HepG2 (cell line): Measurements from ENCODE around the gene CEP104. TPM values are rescaled to one million over a fixed set of nuclear protein-coding genes. Genes with fewer than 3 reads are reported as not detected.

Source experiments
- ATAC-seq: fragments of 200-7000 bp; cut with Tn5 transposase; 3 replicates; pipeline ENCODE4 v1.9.1; 2020; ENCODE audit warnings: mild to moderate bottlenecking, moderate library complexity
- BruUV-seq: library from RNA; stranded (reverse); fragments of 400-500 nt; replicated peaks from 2 replicates; lab custom pipeline; 2021; lab: Mats Ljungman, UMichigan
- CTCF ChIA-PET: fragments of 300-600 bp; formaldehyde crosslinking; extraction: SDS; loops from one replicate; lab custom pipeline; 2021; ENCODE audit warnings: low total read pairs, inconsistent platforms, low intra/inter-chr PET ratio; lab: Yijun Ruan, JAX
- POLR2A ChIA-PET: fragments of 350-600 bp; sonication (Branson Sonifier 250); formaldehyde crosslinking; loops from one replicate; lab custom pipeline; 2020; ENCODE audit warnings: antibody characterized with exemption, inconsistent platforms; lab: Yijun Ruan, JAX
- DNase-seq: peaks from one replicate; pipeline ENCODE4 v3.0.0-alpha.2; 2015; ENCODE audit warnings: low spot score
- FAIRE-seq: peaks from 3 replicates; lab custom pipeline; 2011; peaks lifted over from hg19 to GRCh38; lab: Jason Lieb, UNC
- H2AFZ ChIP-seq: one replicate; pipeline ENCODE4 v1.6.1; 2011; ENCODE audit warnings: low read length, inconsistent platforms
- H3K27ac ChIP-seq: fragments of 300-600 bp; 3 replicates; pipeline ENCODE4 v1.8.0; 2011; ENCODE audit warnings: mixed run types, mild to moderate bottlenecking, mixed read lengths, low read length, inconsistent platforms; ENCODE audit not compliant: insufficient read depth; ENCODE audit errors: extremely low read length
- H3K27me3 ChIP-seq, 2 experiments: fragments of 200-600 bp in 1 of 2; 2 replicates in 1 of 2; 3 replicates in 1 of 2; pipeline versions ENCODE4 v1.6.0 to v1.8.0; 2011; ENCODE audit warnings: low read length in 2 of 2, mild to moderate bottlenecking in 2 of 2, moderate library complexity in 2 of 2, inconsistent platforms in 1 of 2; ENCODE audit not compliant: insufficient read depth in 2 of 2, control insufficient read depth in 1 of 2
- H3K36me3 ChIP-seq, 2 experiments: fragments of 200-600 bp in 1 of 2; replicated peaks in 1 of 2; 2 replicates in 1 of 2; 3 replicates in 1 of 2; pipeline versions ENCODE4 v1.5.1 to v1.8.0; 2011; ENCODE audit warnings: low read length in 2 of 2, inconsistent platforms in 1 of 2; ENCODE audit not compliant: insufficient read depth in 2 of 2, control insufficient read depth in 1 of 2
- H3K4me1 ChIP-seq: 2 replicates; pipeline ENCODE4 v1.5.1; 2012; ENCODE audit warnings: low read length, inconsistent platforms; ENCODE audit not compliant: insufficient read depth
- H3K4me2 ChIP-seq: 2 replicates; pipeline ENCODE4 v1.6.0; 2011; ENCODE audit warnings: low read depth, low read length, inconsistent platforms
- H3K4me3 ChIP-seq, 3 experiments: fragments of 200-600 bp in 1 of 3; sonication (generic), shearing (Covaris generic) in 1 of 3; replicated peaks in 1 of 3; 2 replicates each; pipeline ENCODE4 v1.5.1; 2011 to 2016; ENCODE audit warnings: low read length in 3 of 3, inconsistent platforms in 2 of 3, low read depth in 2 of 3, mild to moderate bottlenecking in 2 of 3, control low read depth in 1 of 3, mixed read lengths in 1 of 3; ENCODE audit not compliant: insufficient read depth in 1 of 3
- H3K79me2 ChIP-seq: one replicate; pipeline ENCODE4 v1.6.1; 2011; ENCODE audit warnings: low read length, inconsistent platforms; ENCODE audit not compliant: insufficient read depth
- H3K9ac ChIP-seq: 2 replicates; pipeline ENCODE4 v1.6.0; 2011; ENCODE audit warnings: mild to moderate bottlenecking, low read depth, low read length, inconsistent platforms; ENCODE audit not compliant: insufficient read depth
- H3K9me3 ChIP-seq: 2 replicates; pipeline ENCODE4 v1.5.1; 2012; ENCODE audit warnings: mild to moderate bottlenecking, low read length
- H4K20me1 ChIP-seq: 2 replicates; pipeline ENCODE4 v1.6.0; 2011; ENCODE audit warnings: inconsistent platforms, mild to moderate bottlenecking, low read length, moderate library complexity; ENCODE audit not compliant: insufficient read depth
- ATF2 ChIP-seq: sonication (generic); formaldehyde crosslinking; IDR thresholded peaks from 2 replicates; pipeline ENCODE4 v1.4.0; 2020; ENCODE audit warnings: missing genetic modification reagents
- ATF7 ChIP-seq, 2 experiments: fragments of 450-650 bp in 1 of 2; sonication (generic) in 1 of 2; formaldehyde crosslinking in 1 of 2; IDR thresholded peaks; 2 replicates each; pipeline versions ENCODE4 v1.4.0 to v1.6.1; 2016 to 2020; ENCODE audit warnings: antibody characterized with exemption in 1 of 2, mild to moderate bottlenecking in 1 of 2, missing genetic modification reagents in 1 of 2
- CHD2 ChIP-seq: IDR thresholded peaks from 2 replicates; pipeline ENCODE4 v1.6.1; 2011; ENCODE audit warnings: low read depth, low read length, improper control_type of control experiment
- DRAP1 ChIP-seq: IDR thresholded peaks from 2 replicates; pipeline ENCODE4 v1.6.1; 2016; ENCODE audit warnings: missing genetic modification reagents, missing compliant biosample characterization
- FOSL2 ChIP-seq: sonication (generic); formaldehyde crosslinking; IDR thresholded peaks from 2 replicates; pipeline ENCODE4 v1.4.0; 2020; ENCODE audit warnings: missing genetic modification reagents
- FOXO4 ChIP-seq: sonication (generic); formaldehyde crosslinking; conservative IDR thresholded peaks from 2 replicates; pipeline ENCODE4 v1.8.1; 2023; ENCODE audit warnings: missing genetic modification reagents
- GLI4 ChIP-seq: sonication (generic); formaldehyde crosslinking; IDR thresholded peaks from 2 replicates; pipeline ENCODE4 v1.5.1; 2020; ENCODE audit warnings: missing genetic modification reagents, mild to moderate bottlenecking, moderate library complexity, borderline replicate concordance
- HES4 ChIP-seq: sonication (generic); formaldehyde crosslinking; IDR thresholded peaks from 2 replicates; pipeline ENCODE4 v1.9.0; 2021; ENCODE audit warnings: mild to moderate bottlenecking, missing genetic modification reagents, borderline replicate concordance
- HMGA1 ChIP-seq: sonication (generic); formaldehyde crosslinking; conservative IDR thresholded peaks from 2 replicates; pipeline ENCODE4 v1.4.0; 2020; ENCODE audit warnings: missing genetic modification reagents
- MXD4 ChIP-seq: IDR thresholded peaks from 2 replicates; pipeline ENCODE4 v1.6.1; 2016; ENCODE audit warnings: mild to moderate bottlenecking, missing biosample characterization, missing genetic modification reagents
- RBM39 ChIP-seq: fragments of 200-400 bp; formaldehyde crosslinking; IDR thresholded peaks from one replicate; pipeline ENCODE4 v1.6.1; 2018; ENCODE audit warnings: antibody characterized with exemption, mild to moderate bottlenecking, low read depth, low read length; ENCODE audit not compliant: poor library complexity, severe bottlenecking
- TRAFD1 ChIP-seq: sonication (generic); formaldehyde crosslinking; IDR thresholded peaks from 2 replicates; pipeline ENCODE4 v1.5.1; 2020; ENCODE audit warnings: missing genetic modification reagents, mild to moderate bottlenecking, borderline replicate concordance
- ZNF230 ChIP-seq: sonication (generic); formaldehyde crosslinking; IDR thresholded peaks from 2 replicates; pipeline ENCODE4 v1.4.0; 2020; ENCODE audit warnings: mild to moderate bottlenecking, missing genetic modification reagents
- ZNF333 ChIP-seq: sonication (generic); formaldehyde crosslinking; IDR thresholded peaks from 2 replicates; pipeline ENCODE4 v1.4.0; 2020; ENCODE audit warnings: mild to moderate bottlenecking, missing genetic modification reagents, borderline replicate concordance
- ZNF614 ChIP-seq: IDR thresholded peaks from 2 replicates; pipeline ENCODE4 v1.6.1; 2018; ENCODE audit warnings: missing biosample characterization, missing genetic modification reagents, inconsistent platforms, borderline replicate concordance
- ZNF816 ChIP-seq: sonication (generic); formaldehyde crosslinking; IDR thresholded peaks from 2 replicates; pipeline ENCODE4 v1.8.0; 2022; ENCODE audit warnings: missing genetic modification reagents, mild to moderate bottlenecking, borderline replicate concordance
- ZNF841 ChIP-seq: sonication (generic); formaldehyde crosslinking; IDR thresholded peaks from 2 replicates; pipeline ENCODE4 v1.8.1; 2023; ENCODE audit warnings: missing genetic modification reagents, borderline replicate concordance
- WGBS: methylation state at CpG from one replicate; pipeline ENCODE4 v1.1.6; 2017; ENCODE audit warnings: low lambda C conversion rate; 5-methylcytosine and 5-hydroxymethylcytosine counted together
- in situ Hi-C: cut with HindIII; loops from 2 replicates; pipeline ENCODE4 v1.10.0; 2017; ENCODE audit warnings: low pct_unique_long_range_greater_than_20kb; ENCODE audit not compliant: extremely low pct_ligation_motif_present
- intact Hi-C: fragments of 100-400 bp; cut with micrococcal nuclease; formaldehyde crosslinking; loops from one replicate; pipeline ENCODE4 v1.10.0; 2022; ENCODE audit not compliant: unreplicated experiment
- polyA plus RNA-seq, 8 experiments: library from polyadenylated mRNA; depleted of rRNA in 3 of 8; stranded (reverse) in 7 of 8; unstranded in 1 of 8; fragments of >200 nt; fragmentation: Illumina TruSeq in 4 of 8; extraction: Trizol in 4 of 8; gene quantifications; 2 replicates each; pipeline versions ENCODE4 v1.2.1 to v1.2.3, GENCODE V29; 2011 to 2016; ENCODE audit warnings: low read depth in 4 of 8, missing spikeins in 1 of 8, mixed read lengths in 1 of 8; ENCODE audit not compliant: insufficient read depth in 1 of 8
- total RNA-seq, 5 experiments: library from RNA; depleted of rRNA; stranded (reverse); fragments of >200 nt; fragmentation: Illumina TruSeq; extraction: Trizol; gene quantifications; 2 replicates each; pipeline ENCODE4 v1.2.3, GENCODE V29; 2016; ENCODE audit warnings: low read depth in 1 of 5

The CEP104 gene
- total and polyA plus RNA-seq, 2 of the 13 experiments (the other 11 are each of a cell fraction or from before 2014, with no cell fraction given) = 20.4 to 30.1 TPM

GRCh38 chr1:3803905-3804626 lies 52.9 kb downstream of the CEP104 start:
- Histone ChIP-seq H4K20me1 (no peaks in the 10 kb centered on the region), H2AFZ (peak overlapping the region; percentile 54), H3K36me3 (no peaks in the 10 kb centered on the region), H3K4me1 (peaks cover 24% of the 10 kb centered on the region), H3K27me3 (peaks cover 0 to 21% of the 10 kb centered on the region in 2 experiments; a peak in 2 of 5 replicates), H3K9ac (no peak overlapping the region), H3K79me2 (no peaks in the 10 kb centered on the region), H3K27ac (no peak overlapping the region), H3K4me3 (no peak overlapping the region; a peak in 1 of 6 replicates), H3K9me3 (no peaks in the 10 kb centered on the region), H3K4me2 (peak overlapping the region; percentile 46; the same call in 1 of the 2 replicates)
- WGBS = 16% methylated on average over 19 of the region's 19 CpGs
- CTCF ChIA-PET = no interaction called here
- POLR2A ChIA-PET = no interaction called here
- DNase-seq (no peak), FAIRE-seq (no peak), ATAC-seq (no peak)
- TF ChIP-seq MXD4 (CRISPR knock-in tag) = no peak
- no peak for TF ChIP-seq FOXO4 (CRISPR knock-in tag)
- TF ChIP-seq FOSL2 (CRISPR knock-in tag) = no peak
- no peak for TF ChIP-seq ZNF816 (CRISPR knock-in tag)
- TF ChIP-seq GLI4 (CRISPR knock-in tag) = no peak
- TF ChIP-seq TRAFD1 (CRISPR knock-in tag) = no peak
- no peak for TF ChIP-seq ATF2 (CRISPR knock-in tag)
- no peak for TF ChIP-seq ZNF614 (CRISPR knock-in tag)
- no peak for TF ChIP-seq ATF7 (IDR thresholded peaks at IDR 0.05)
- no peak for TF ChIP-seq ATF7 (CRISPR knock-in tag; IDR thresholded peaks at IDR 0.05)
- TF ChIP-seq ZNF230 (CRISPR knock-in tag) = no peak
- TF ChIP-seq ZNF333 = no peak
- TF ChIP-seq CHD2 = no peak
- no peak for TF ChIP-seq HMGA1
- no peak for TF ChIP-seq HES4 (CRISPR knock-in tag)
- no peak for TF ChIP-seq RBM39
- TF ChIP-seq DRAP1 (CRISPR knock-in tag) = no peak
- TF ChIP-seq ZNF841 (CRISPR knock-in tag) = no peak
- intact Hi-C loops (no loop called here), in situ Hi-C loops (no loop called here)
- BruUV-seq = no TSS peak
